Natural killer cell (primary cell): Measurements from ENCODE around the gene TTC24. TPM values are rescaled to one million over a fixed set of nuclear protein-coding genes. Genes with fewer than 3 reads are reported as not detected.
"Not testable (repeated sequence)": the region's sequence is repeated elsewhere in the genome, so short reads cannot be mapped to it uniquely, and the experiment has no call there.

Experiments
- ATAC-seq, 3 donors: fragments of 150-1000 bp in 2 of 3; fragments of 200-7000 bp in 1 of 3; cut with Tn5 transposase; 1 replicate in 1 of 3; 2 replicates in 2 of 3; pipeline ENCODE4 v1.10.0; 2021; ENCODE audit warnings: mild to moderate bottlenecking in 2 of 3, moderate library complexity in 2 of 3
- DNase-seq, 2 donors: peaks; one replicate each; pipeline versions ENCODE4 v3.0.0 to v3.0.0-alpha.2; 2013 to 2021; ENCODE audit warnings: mixed read lengths in 1 of 2
- H3K27ac ChIP-seq: one replicate; pipeline ENCODE4 v1.5.1; 2013; ENCODE audit warnings: mild to moderate bottlenecking, low read length
- H3K27me3 ChIP-seq: one replicate; pipeline ENCODE4 v1.6.1; 2013; ENCODE audit warnings: low read length; ENCODE audit not compliant: control insufficient read depth, insufficient read depth
- H3K36me3 ChIP-seq: one replicate; pipeline ENCODE4 v1.6.1; 2013; ENCODE audit warnings: low read length; ENCODE audit not compliant: control insufficient read depth, insufficient read depth
- H3K4me1 ChIP-seq: one replicate; pipeline ENCODE4 v1.6.1; 2013; ENCODE audit warnings: low read length; ENCODE audit not compliant: control insufficient read depth, insufficient read depth
- H3K4me3 ChIP-seq: one replicate; pipeline ENCODE4 v1.5.1; 2013; ENCODE audit warnings: low read length
- H3K9me3 ChIP-seq: one replicate; pipeline ENCODE4 v1.6.1; 2013; ENCODE audit warnings: low read length; ENCODE audit not compliant: control insufficient read depth, insufficient read depth
- H3K27ac Mint-ChIP-seq, 2 donors: one replicate each; pipeline ENCODE4 v1.8.0; 2022; ENCODE audit warnings: mild to moderate bottlenecking in 2 of 2, mixed read lengths in 2 of 2, moderate library complexity in 1 of 2
- H3K27me3 Mint-ChIP-seq, 2 donors: one replicate each; pipeline ENCODE4 v1.8.0; 2022; ENCODE audit warnings: low read depth in 2 of 2, mixed read lengths in 2 of 2
- H3K36me3 Mint-ChIP-seq: one replicate; pipeline ENCODE4 v1.8.0; 2022; ENCODE audit warnings: mixed read lengths
- H3K4me1 Mint-ChIP-seq, 2 donors: one replicate each; pipeline ENCODE4 v1.8.0; 2022; ENCODE audit warnings: mixed read lengths in 2 of 2
- H3K4me3 Mint-ChIP-seq: one replicate; pipeline ENCODE4 v1.8.0; 2022; ENCODE audit warnings: mild to moderate bottlenecking, moderate library complexity, mixed read lengths
- H3K9me3 Mint-ChIP-seq, 2 donors: one replicate each; pipeline ENCODE4 v1.8.0; 2022; ENCODE audit warnings: mixed read lengths in 2 of 2
- CTCF ChIP-seq: fragments of 200-600 bp; IDR thresholded peaks from one replicate; pipeline ENCODE4 v1.8.0; 2022; ENCODE audit warnings: antibody characterized with exemption
- WGBS: methylation state at CpG from one replicate; pipeline ENCODE4 v1.1.7; 2013; ENCODE audit warnings: missing lambda C conversion rate; ENCODE audit not compliant: insufficient coverage; 5-methylcytosine and 5-hydroxymethylcytosine counted together
- intact Hi-C: fragments of 100-400 bp; cut with micrococcal nuclease; formaldehyde crosslinking; loops from one replicate; pipeline ENCODE4 v1.14.2; 2022
- total RNA-seq, 4 donors: library from RNA; stranded (reverse); fragments of 120-200 nt in 1 of 4; gene quantifications; one replicate each; pipeline versions ENCODE4 v1.2.3 to v1.2.4, GENCODE V29; 2013 to 2022

Gene TTC24
- total RNA-seq, 3 donors from 2014 or later (not counting 1 experiment from before 2014, with no cell fraction given), result 3.3 to 4.1 (median 4.0) TPM

- H3K27me3 Mint-ChIP-seq, result no peaks in the 10 kb centered on the region
- no peak for ATAC-seq
Measured at GRCh38 chr1:156552518-156552917, 27.0 kb upstream of the TTC24 start.

GRCh38 chr1:156552937-156553336 is 26.6 kb upstream of the TTC24 start:
- WGBS, result 4% methylated on average over 4 of the region's 4 CpGs
- ATAC-seq, result peak in 1 of 3 donors; percentile 21
- H3K4me3 ChIP-seq, H3K36me3 ChIP-seq, H3K36me3 Mint-ChIP-seq, H3K9me3 ChIP-seq, H3K27ac ChIP-seq, H3K4me3 Mint-ChIP-seq, H3K27me3 ChIP-seq, H3K9me3 Mint-ChIP-seq, DNase-seq, H3K4me1 Mint-ChIP-seq, intact Hi-C loops, H3K27me3 Mint-ChIP-seq, H3K27ac Mint-ChIP-seq: not testable (repeated sequence)
- H3K4me1 ChIP-seq, result peaks cover 25% of the 10 kb centered on the region

More at GRCh38 chr1:156552518-156552917, 27.0 kb upstream of the TTC24 start:
- H3K27ac ChIP-seq, result no peak overlapping the region
- intact Hi-C loops, result no loop called here
- 73% methylated on average over 5 of the region's 5 CpGs for WGBS
- peaks cover 0 to 5% of the 10 kb centered on the region in 2 donors for H3K4me1 Mint-ChIP-seq
- no peaks in the 10 kb centered on the region for H3K9me3 Mint-ChIP-seq
- no peak overlapping the region for H3K4me3 ChIP-seq
- H3K27me3 ChIP-seq, result no peaks in the 10 kb centered on the region
- no peak for TF ChIP-seq CTCF
- no peaks in the 10 kb centered on the region for H3K36me3 Mint-ChIP-seq
- no peak overlapping the region for H3K27ac Mint-ChIP-seq
- H3K4me3 Mint-ChIP-seq, result no peak overlapping the region
- H3K4me1 ChIP-seq, result peaks cover 25% of the 10 kb centered on the region
- H3K36me3 ChIP-seq, result no peaks in the 10 kb centered on the region
- H3K9me3 ChIP-seq, result no peaks in the 10 kb centered on the region
- DNase-seq, result no peak

- Histone ChIP-seq H3K27ac (no peak overlapping the region), H3K4me1 (peaks cover 25% of the 10 kb centered on the region), H3K4me3 (no peak overlapping the region), H3K27me3 (no peaks in the 10 kb centered on the region), H3K36me3 (no peaks in the 10 kb centered on the region), H3K9me3 (no peaks in the 10 kb centered on the region)
- Mint-ChIP-seq H3K9me3 (no peaks in the 10 kb centered on the region), H3K4me1 (peaks cover 0 to 5% of the 10 kb centered on the region in 2 donors), H3K4me3 (no peak overlapping the region), H3K36me3 (no peaks in the 10 kb centered on the region), H3K27ac (no peak overlapping the region), H3K27me3 (no peaks in the 10 kb centered on the region)
- WGBS, result 94% methylated on average over 6 of the region's 6 CpGs
- ATAC-seq, result no peak
- no peak for DNase-seq
- no peak for TF ChIP-seq CTCF
- intact Hi-C loops, result no loop called here
Measured at GRCh38 chr1:156553860-156554485, 25.6 kb upstream of the TTC24 start.

GRCh38 chr1:156554971-156555370 is 24.6 kb upstream of the TTC24 start:
- intact Hi-C loops, result no loop called here
- Mint-ChIP-seq H3K4me1 (peaks cover 0 to 5% of the 10 kb centered on the region in 2 donors), H3K4me3 (no peak overlapping the region), H3K9me3 (no peaks in the 10 kb centered on the region), H3K36me3 (no peaks in the 10 kb centered on the region), H3K27me3 (no peaks in the 10 kb centered on the region), H3K27ac (no peak overlapping the region)
- Histone ChIP-seq H3K4me3 (no peak overlapping the region), H3K4me1 (peaks cover 25% of the 10 kb centered on the region), H3K27ac (no peak overlapping the region), H3K36me3 (no peaks in the 10 kb centered on the region), H3K9me3 (no peaks in the 10 kb centered on the region), H3K27me3 (no peaks in the 10 kb centered on the region)
- DNase-seq (no peak), ATAC-seq (no peak)
- WGBS, result 80% methylated on average over 8 of the region's 8 CpGs
- TF ChIP-seq CTCF, result no peak
